ENCODE data around the gene PRDM9.

The PRDM9 gene

DNA sequence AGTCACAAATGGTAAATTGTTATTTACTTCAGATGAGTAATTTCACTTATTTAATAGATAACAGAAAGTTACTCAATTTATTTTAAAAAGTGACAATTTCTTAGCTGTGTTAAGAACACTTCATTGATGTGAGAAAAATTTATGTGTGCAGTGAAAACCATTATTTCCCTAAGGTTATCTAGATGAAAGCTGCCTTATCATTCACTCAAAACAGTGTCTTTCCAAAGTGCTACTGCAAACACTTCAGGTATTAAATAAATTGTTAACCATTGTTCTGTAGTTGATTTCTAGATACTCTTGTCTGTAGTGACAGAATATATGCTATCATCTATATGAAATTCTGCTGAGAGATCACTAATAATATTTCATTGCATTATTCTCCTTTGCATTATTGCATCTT, 33.5 kb upstream of the PRDM9 start:
- no peaks in the 10 kb centered on the region for H4K20me1 ChIP-seq (ENCODE audit: control insufficient read depth, insufficient read depth, low read depth, low read length)
- TF ChIP-seq, protein P1, sequence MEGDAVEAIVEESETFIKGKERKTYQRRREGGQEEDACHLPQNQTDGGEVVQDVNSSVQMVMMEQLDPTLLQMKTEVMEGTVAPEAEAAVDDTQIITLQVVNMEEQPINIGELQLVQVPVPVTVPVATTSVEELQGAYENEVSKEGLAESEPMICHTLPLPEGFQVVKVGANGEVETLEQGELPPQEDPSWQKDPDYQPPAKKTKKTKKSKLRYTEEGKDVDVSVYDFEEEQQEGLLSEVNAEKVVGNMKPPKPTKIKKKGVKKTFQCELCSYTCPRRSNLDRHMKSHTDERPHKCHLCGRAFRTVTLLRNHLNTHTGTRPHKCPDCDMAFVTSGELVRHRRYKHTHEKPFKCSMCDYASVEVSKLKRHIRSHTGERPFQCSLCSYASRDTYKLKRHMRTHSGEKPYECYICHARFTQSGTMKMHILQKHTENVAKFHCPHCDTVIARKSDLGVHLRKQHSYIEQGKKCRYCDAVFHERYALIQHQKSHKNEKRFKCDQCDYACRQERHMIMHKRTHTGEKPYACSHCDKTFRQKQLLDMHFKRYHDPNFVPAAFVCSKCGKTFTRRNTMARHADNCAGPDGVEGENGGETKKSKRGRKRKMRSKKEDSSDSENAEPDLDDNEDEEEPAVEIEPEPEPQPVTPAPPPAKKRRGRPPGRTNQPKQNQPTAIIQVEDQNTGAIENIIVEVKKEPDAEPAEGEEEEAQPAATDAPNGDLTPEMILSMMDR (IDR thresholded peaks at IDR 0.05; ENCODE audit: low read depth, low read length, poor library complexity, severe bottlenecking) = no peak
- H3K4me3 ChIP-seq (ENCODE audit: low read length) = no peak overlapping the region
- no peaks in the 10 kb centered on the region; the same call in 1 of the 2 replicates for H3K9me3 ChIP-seq (ENCODE audit: control insufficient read depth, insufficient read depth, low read length)
- H3F3A ChIP-seq (ENCODE audit: control insufficient read depth, insufficient read depth) = no peaks in the 10 kb centered on the region
- H3K4me2 ChIP-seq (ENCODE audit: low read length) = no peak overlapping the region
- no peaks in the 10 kb centered on the region for H3K79me2 ChIP-seq (ENCODE audit: control insufficient read depth, low read length)
- H3K36me3 ChIP-seq (ENCODE audit: control insufficient read depth, low read length) = no peaks in the 10 kb centered on the region
- H3K27me3 ChIP-seq (ENCODE audit: control insufficient read depth, low read length) = no peaks in the 10 kb centered on the region
- no peak overlapping the region for H3K27ac ChIP-seq (ENCODE audit: low read depth, low read length)
- H3K9me2 ChIP-seq (replicated peaks; ENCODE audit: control insufficient read depth, low read length) = no peaks in the 10 kb centered on the region
- no peaks in the 10 kb centered on the region for H3K4me1 ChIP-seq (ENCODE audit: control insufficient read depth, low read length)

DNA sequence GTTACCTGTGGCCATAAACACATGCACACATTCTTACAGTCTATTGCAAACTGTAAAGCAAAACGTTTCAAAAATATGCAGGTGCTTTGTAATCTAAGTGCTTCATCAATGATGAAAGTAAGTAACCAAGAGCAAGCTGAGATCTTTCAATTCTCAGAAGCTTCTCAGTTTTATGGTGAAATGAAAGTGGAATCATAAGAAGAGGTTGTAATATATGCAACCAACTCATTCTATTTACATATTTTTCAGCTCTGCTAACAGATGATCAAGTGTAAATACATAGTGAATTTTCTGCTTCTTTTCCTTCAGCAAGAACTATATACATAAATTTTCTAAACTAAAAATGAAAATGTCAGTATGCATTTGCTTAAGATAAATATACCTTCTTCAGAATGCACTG, 33.1 kb upstream of the PRDM9 start:
- H3K9me2 ChIP-seq (replicated peaks; ENCODE audit: control insufficient read depth, low read length) = no peaks in the 10 kb centered on the region
- H3K4me3 ChIP-seq (ENCODE audit: low read length) = no peak overlapping the region
- no peaks in the 10 kb centered on the region; the same call in 1 of the 2 replicates for H3K9me3 ChIP-seq (ENCODE audit: control insufficient read depth, insufficient read depth, low read length)
- no peaks in the 10 kb centered on the region for H4K20me1 ChIP-seq (ENCODE audit: control insufficient read depth, insufficient read depth, low read depth, low read length)
- no peaks in the 10 kb centered on the region for H3F3A ChIP-seq (ENCODE audit: control insufficient read depth, insufficient read depth)
- no peaks in the 10 kb centered on the region for H3K36me3 ChIP-seq (ENCODE audit: control insufficient read depth, low read length)
- no peaks in the 10 kb centered on the region for H3K27me3 ChIP-seq (ENCODE audit: control insufficient read depth, low read length)
- H3K4me2 ChIP-seq (ENCODE audit: low read length) = no peak overlapping the region
- no peaks in the 10 kb centered on the region for H3K79me2 ChIP-seq (ENCODE audit: control insufficient read depth, low read length)
- no peaks in the 10 kb centered on the region for H3K4me1 ChIP-seq (ENCODE audit: control insufficient read depth, low read length)
- no peak overlapping the region for H3K27ac ChIP-seq (ENCODE audit: low read depth, low read length)
- TF ChIP-seq, protein P1 (IDR thresholded peaks at IDR 0.05; ENCODE audit: low read depth, low read length, poor library complexity, severe bottlenecking) = no peak
- TF ChIP-seq EZH2phosphoT487 (IDR thresholded peaks at IDR 0.05; ENCODE audit: borderline replicate concordance, low read length) = no peak

DNA sequence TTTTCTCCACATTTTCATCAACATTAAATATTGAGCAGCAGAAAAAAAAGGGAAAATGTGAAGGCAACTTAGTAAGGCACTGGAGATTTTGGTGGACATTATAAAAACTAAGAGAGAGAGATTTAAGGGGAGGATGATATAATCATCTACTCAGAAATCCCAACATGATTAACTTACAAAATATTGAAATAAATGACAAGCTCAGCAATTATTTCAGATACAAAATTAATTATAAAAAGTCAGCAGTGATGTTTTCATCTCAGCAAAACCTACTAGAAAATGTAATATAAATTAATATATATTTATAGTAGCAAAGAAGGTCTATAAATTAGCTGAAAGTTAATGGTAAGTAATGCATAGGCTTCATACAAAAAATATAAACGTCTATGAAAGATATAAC, 30.8 kb upstream of the PRDM9 start:
- Histone ChIP-seq H3K9me2 (replicated peaks; ENCODE audit: control insufficient read depth, low read length) (no peaks in the 10 kb centered on the region), H3K27ac (ENCODE audit: low read depth, low read length) (no peak overlapping the region), H3K36me3 (ENCODE audit: control insufficient read depth, low read length) (no peaks in the 10 kb centered on the region), H3F3A (ENCODE audit: control insufficient read depth, insufficient read depth) (no peaks in the 10 kb centered on the region), H4K20me1 (ENCODE audit: control insufficient read depth, insufficient read depth, low read depth, low read length) (no peaks in the 10 kb centered on the region), H3K79me2 (ENCODE audit: control insufficient read depth, low read length) (no peaks in the 10 kb centered on the region), H3K4me1 (ENCODE audit: control insufficient read depth, low read length) (no peaks in the 10 kb centered on the region), H3K27me3 (ENCODE audit: control insufficient read depth, low read length) (no peaks in the 10 kb centered on the region), H3K9me3 (ENCODE audit: control insufficient read depth, insufficient read depth, low read length) (no peaks in the 10 kb centered on the region), H3K4me2 (ENCODE audit: low read length) (no peak overlapping the region), H3K4me3 (ENCODE audit: low read length) (no peak overlapping the region)
- TF ChIP-seq, protein P1 (IDR thresholded peaks at IDR 0.05; ENCODE audit: low read depth, low read length, poor library complexity, severe bottlenecking) = no peak
- no peak for TF ChIP-seq EZH2phosphoT487 (IDR thresholded peaks at IDR 0.05; ENCODE audit: borderline replicate concordance, low read length)

DNA sequence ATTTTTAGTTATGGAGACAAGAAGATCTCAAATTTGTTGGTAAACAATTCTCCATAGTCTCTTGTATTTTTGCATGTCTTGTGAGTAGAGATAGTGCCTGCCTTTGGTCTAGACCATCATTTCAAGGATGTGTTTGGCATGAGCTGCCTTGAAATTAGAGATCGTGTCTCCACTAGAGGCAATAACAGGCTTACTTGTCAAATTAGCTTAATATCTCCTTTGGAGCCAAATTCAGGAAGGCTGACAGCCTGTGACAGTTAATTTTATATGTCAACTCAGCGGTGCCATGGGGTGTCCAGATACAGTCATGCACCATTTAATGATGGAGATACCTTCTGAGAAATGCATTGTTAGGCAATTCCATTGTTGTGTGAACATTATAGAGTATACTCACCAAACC, 24.8 kb upstream of the PRDM9 start:
- Histone ChIP-seq H3K27me3 (ENCODE audit: control insufficient read depth, low read length) (no peaks in the 10 kb centered on the region), H3F3A (ENCODE audit: control insufficient read depth, insufficient read depth) (no peaks in the 10 kb centered on the region), H3K4me1 (ENCODE audit: control insufficient read depth, low read length) (no peaks in the 10 kb centered on the region), H3K9me2 (replicated peaks; ENCODE audit: control insufficient read depth, low read length) (no peaks in the 10 kb centered on the region), H3K27ac (ENCODE audit: low read depth, low read length) (no peak overlapping the region), H3K79me2 (ENCODE audit: control insufficient read depth, low read length) (no peaks in the 10 kb centered on the region), H3K9me3 (ENCODE audit: control insufficient read depth, insufficient read depth, low read length) (no peaks in the 10 kb centered on the region), H3K4me2 (ENCODE audit: low read length) (no peak overlapping the region), H3K36me3 (ENCODE audit: control insufficient read depth, low read length) (no peaks in the 10 kb centered on the region), H4K20me1 (ENCODE audit: control insufficient read depth, insufficient read depth, low read depth, low read length) (no peaks in the 10 kb centered on the region), H3K4me3 (ENCODE audit: low read length) (no peak overlapping the region)
- TF ChIP-seq, protein P1 (IDR thresholded peaks at IDR 0.05; ENCODE audit: low read depth, low read length, poor library complexity, severe bottlenecking) = no peak
- TF ChIP-seq EZH2phosphoT487 (IDR thresholded peaks at IDR 0.05; ENCODE audit: borderline replicate concordance, low read length) = no peak

All from DOHH2 (cell line).